ENCODE measurements around the gene PLPPR2. TPM values are rescaled to one million over a fixed set of nuclear protein-coding genes. Genes with fewer than 3 reads are reported as not detected.
A peak's percentile ranks its signal among the peaks of the same experiment; 100 is the strongest.

Gene PLPPR2
- total and polyA plus RNA-seq, 4 donors = 9.1 to 35.1 (median 24.3) TPM

DNA sequence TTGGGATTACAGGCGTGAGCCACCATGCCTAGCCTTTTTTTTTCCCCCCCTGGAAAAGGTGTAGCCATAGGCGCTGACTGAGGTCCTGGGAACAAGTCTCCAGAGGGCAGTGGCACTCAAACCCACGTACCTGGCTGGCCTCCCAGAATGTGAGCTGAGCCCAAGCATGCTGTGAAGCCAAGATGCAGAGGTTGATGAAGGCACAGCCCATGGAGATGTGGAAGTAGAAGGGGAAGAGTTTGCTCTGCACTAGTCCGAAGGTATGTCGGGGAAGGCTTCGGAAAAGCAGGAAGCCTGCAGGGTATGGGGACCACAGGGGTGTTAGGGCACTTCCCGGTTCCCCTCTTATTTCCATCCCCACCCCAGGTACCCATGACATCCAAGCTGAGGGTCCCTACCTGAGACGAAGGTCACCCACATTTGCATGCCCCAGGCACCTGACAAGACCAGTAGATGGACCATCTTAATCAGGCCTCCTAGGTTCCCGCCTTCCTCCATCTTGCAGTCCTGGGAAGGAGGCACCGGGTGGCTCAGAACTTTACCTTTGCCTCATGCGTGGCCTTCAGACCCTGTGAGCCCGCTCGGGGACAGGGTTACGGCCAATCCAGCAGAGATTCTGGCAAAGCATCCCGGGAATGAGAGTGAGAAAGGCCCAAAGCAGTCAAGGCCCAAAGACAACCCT lies 10.0 kb upstream of the PLPPR2 start:
- H3K9ac ChIP-seq (ENCODE audit: insufficient read depth in 1 of 2, low read length in 2 of 2) = peak overlapping the region; percentile 51 to 96
- H3K36me3 ChIP-seq (ENCODE audit: control insufficient read depth in 4 of 4, insufficient read depth in 4 of 4, low read length in 4 of 4) = peaks cover 0 to 6% (median 4%) of the 10 kb centered on the region in 4 donors
- H3K27me3 ChIP-seq (ENCODE audit: control insufficient read depth in 3 of 3, insufficient read depth in 3 of 3, low read length in 2 of 3) = no peaks in the 10 kb centered on the region
- H3K9me3 ChIP-seq (ENCODE audit: control insufficient read depth in 4 of 4, insufficient read depth in 3 of 4, low read length in 3 of 4) = peaks cover 0 to 5% (median 2%) of the 10 kb centered on the region in 4 donors
- TF ChIP-seq, protein P1, sequence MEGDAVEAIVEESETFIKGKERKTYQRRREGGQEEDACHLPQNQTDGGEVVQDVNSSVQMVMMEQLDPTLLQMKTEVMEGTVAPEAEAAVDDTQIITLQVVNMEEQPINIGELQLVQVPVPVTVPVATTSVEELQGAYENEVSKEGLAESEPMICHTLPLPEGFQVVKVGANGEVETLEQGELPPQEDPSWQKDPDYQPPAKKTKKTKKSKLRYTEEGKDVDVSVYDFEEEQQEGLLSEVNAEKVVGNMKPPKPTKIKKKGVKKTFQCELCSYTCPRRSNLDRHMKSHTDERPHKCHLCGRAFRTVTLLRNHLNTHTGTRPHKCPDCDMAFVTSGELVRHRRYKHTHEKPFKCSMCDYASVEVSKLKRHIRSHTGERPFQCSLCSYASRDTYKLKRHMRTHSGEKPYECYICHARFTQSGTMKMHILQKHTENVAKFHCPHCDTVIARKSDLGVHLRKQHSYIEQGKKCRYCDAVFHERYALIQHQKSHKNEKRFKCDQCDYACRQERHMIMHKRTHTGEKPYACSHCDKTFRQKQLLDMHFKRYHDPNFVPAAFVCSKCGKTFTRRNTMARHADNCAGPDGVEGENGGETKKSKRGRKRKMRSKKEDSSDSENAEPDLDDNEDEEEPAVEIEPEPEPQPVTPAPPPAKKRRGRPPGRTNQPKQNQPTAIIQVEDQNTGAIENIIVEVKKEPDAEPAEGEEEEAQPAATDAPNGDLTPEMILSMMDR (IDR thresholded peaks at IDR 0.05; ENCODE audit: control extremely low read depth, extremely low read depth) = no peak
- H3K27ac ChIP-seq (ENCODE audit: low read depth in 1 of 2, low read length in 1 of 2) = peak overlapping the region; percentile 55 to 85
- peak overlapping the region; percentile 83 for H3K4me3 ChIP-seq
- H3K4me1 ChIP-seq (ENCODE audit: control insufficient read depth in 5 of 5, insufficient read depth in 5 of 5, low read length in 5 of 5) = peaks cover 5 to 19% (median 8%) of the 10 kb centered on the region in 5 donors
- WGBS, 2 donors = 44% methylated on average over 15 of the region's 15 CpGs
- ATAC-seq (ENCODE audit: insufficient read depth, low FRiP score) (no peak), DNase-seq (no peak)

DNA sequence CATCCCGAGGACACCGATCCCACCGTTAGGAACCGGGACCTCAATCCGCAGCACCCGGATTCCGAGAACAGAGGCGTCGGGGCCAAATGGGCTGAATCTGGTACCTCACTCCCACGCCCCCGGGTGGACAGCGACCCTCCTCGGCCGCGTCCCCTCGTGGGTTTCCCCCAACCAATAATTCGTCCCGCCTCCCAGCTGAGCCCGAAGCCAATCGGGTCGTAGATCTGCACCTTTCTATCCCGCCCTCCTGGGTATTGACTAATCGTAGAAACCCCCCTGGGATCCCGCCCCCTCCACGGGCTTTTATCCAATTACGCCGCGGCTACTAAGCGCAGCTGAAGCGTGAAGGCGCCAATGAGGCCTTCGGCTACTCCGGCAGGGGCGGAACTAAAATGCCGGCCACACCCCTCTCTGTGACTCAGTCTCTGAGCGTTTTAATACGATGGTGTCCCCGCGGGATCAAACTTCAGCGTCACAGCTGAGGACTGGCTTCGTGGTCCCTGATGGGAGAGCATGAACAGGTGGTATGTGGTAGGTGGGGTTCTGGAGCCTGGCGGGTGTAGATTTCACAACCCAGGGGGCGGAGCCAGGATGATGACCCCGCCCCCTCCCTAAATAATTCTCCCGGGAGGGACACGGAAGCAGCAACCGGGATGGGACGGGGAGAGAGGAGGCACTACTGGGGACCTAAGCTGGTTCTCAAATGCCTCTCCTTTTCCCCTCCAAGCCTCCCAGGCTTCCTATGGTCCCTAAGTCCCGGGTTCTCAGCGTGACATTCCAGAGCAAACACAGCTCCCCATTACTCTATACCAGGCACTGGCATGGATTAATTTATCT lies 8.9 kb upstream of the PLPPR2 start, which contains the start of the genes CCDC159 and TMEM205:
CCDC159 (plus strand) TSS at position 416 of the 837 bp plus-strand sequence; CDS start at position 504, 88 bp downstream.
TMEM205 (minus strand) TSS at position 165 of the 837 bp plus-strand sequence. CDS start 649 bp downstream, outside the sequence.
- DNase-seq = peak; percentile 99 to 100 (median 99)
- 0 to 1% methylated on average over 50 of the region's 50 CpGs for WGBS, 2 donors
- Histone ChIP-seq H3K27me3 (ENCODE audit: control insufficient read depth in 3 of 3, insufficient read depth in 3 of 3, low read length in 2 of 3) (no peaks in the 10 kb centered on the region), H3K9me3 (ENCODE audit: control insufficient read depth in 4 of 4, insufficient read depth in 3 of 4, low read length in 3 of 4) (peaks cover 0 to 5% (median 2%) of the 10 kb centered on the region in 4 donors), H3K4me3 (peak within 1 kb of the TSS; percentile 83), H3K36me3 (ENCODE audit: control insufficient read depth in 4 of 4, insufficient read depth in 4 of 4, low read length in 4 of 4) (peaks cover 0 to 5% (median 3%) of the 10 kb centered on the region in 4 donors), H3K9ac (ENCODE audit: insufficient read depth in 1 of 2, low read length in 2 of 2) (peak within 1 kb of the TSS; percentile 65 to 96), H3K27ac (ENCODE audit: low read depth in 1 of 2, low read length in 1 of 2) (peak within 1 kb of the TSS; percentile 55 to 85), H3K4me1 (ENCODE audit: control insufficient read depth in 5 of 5, insufficient read depth in 5 of 5, low read length in 5 of 5) (peaks cover 5 to 19% (median 8%) of the 10 kb centered on the region in 5 donors)
- TF ChIP-seq, protein P1 (IDR thresholded peaks at IDR 0.05; ENCODE audit: control extremely low read depth, extremely low read depth) = no peak
- ATAC-seq (ENCODE audit: insufficient read depth, low FRiP score) = peak; percentile 95

DNA sequence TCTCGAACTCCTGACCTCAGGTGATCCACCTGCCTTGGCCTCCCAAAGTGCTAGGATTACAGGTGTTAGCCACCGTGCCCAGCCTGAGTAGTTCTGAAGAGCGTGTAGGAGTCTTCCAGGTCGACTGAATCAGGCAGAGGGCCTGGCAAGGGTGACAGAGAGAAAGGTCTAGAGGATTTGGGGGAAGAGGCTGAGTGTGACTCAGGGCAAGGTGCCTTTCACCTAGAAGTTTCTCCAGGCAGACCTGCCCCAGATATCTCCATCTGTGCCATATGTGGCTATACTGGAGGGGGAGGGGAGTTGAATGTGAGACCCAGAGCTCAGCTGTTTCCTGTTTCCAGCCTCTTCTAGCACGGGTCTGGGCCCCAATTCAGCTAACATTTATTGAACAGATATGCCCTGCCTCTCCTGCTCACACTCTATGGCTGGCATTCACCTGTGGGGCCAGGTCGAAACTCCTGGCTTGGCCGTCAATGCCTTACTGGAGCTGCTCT lies 7.6 kb upstream of the PLPPR2 start:
- Histone ChIP-seq H3K36me3 (ENCODE audit: control insufficient read depth in 4 of 4, insufficient read depth in 4 of 4, low read length in 4 of 4) (peaks cover 0 to 1% (median 0%) of the 10 kb centered on the region in 4 donors), H3K9me3 (ENCODE audit: control insufficient read depth in 4 of 4, insufficient read depth in 3 of 4, low read length in 3 of 4) (peaks cover 0 to 5% (median 2%) of the 10 kb centered on the region in 4 donors), H3K9ac (ENCODE audit: insufficient read depth in 1 of 2, low read length in 2 of 2) (no peak overlapping the region), H3K4me1 (ENCODE audit: control insufficient read depth in 5 of 5, insufficient read depth in 5 of 5, low read length in 5 of 5) (peaks cover 5 to 19% (median 8%) of the 10 kb centered on the region in 5 donors), H3K27ac (ENCODE audit: low read depth in 1 of 2, low read length in 1 of 2) (no peak overlapping the region), H3K4me3 (no peak overlapping the region), H3K27me3 (ENCODE audit: control insufficient read depth in 3 of 3, insufficient read depth in 3 of 3, low read length in 2 of 3) (no peaks in the 10 kb centered on the region)
- ATAC-seq (ENCODE audit: insufficient read depth, low FRiP score) (no peak), DNase-seq (no peak)
- WGBS, 2 donors = 75 to 78% methylated on average over 7 of the region's 7 CpGs
- TF ChIP-seq, protein P1 (IDR thresholded peaks at IDR 0.05; ENCODE audit: control extremely low read depth, extremely low read depth) = no peak
